GM23338 (cell line): Measurements from ENCODE around the gene NEK6. TPM values are rescaled to one million over a fixed set of nuclear protein-coding genes. Genes with fewer than 3 reads are reported as not detected.

ENCODE experiments used
- ATAC-seq: fragments of 200-7000 bp; cut with Tn5 transposase; 3 replicates; pipeline ENCODE4 v1.9.1; 2020
- DNase-seq: peaks from one replicate; pipeline ENCODE4 v3.0.0-alpha.2; 2015; ENCODE audit warnings: low spot score
- H2AFZ ChIP-seq: fragments of 200-600 bp; sonication (generic); 2 replicates; pipeline ENCODE4 v1.8.0; 2016; ENCODE audit warnings: antibody characterized with exemption, mild to moderate bottlenecking, moderate library complexity
- H3F3A ChIP-seq: fragments of 200-600 bp; sonication (generic); replicated peaks from 2 replicates; pipeline ENCODE4 v1.8.0; 2017; ENCODE audit warnings: antibody characterized with exemption, mixed run types, low read depth
- H3K27ac ChIP-seq: fragments of 200-600 bp; sonication (generic); 2 replicates; pipeline ENCODE4 v1.6.1; 2016; ENCODE audit warnings: low read depth
- H3K27me3 ChIP-seq: fragments of 200-600 bp; sonication (generic); 2 replicates; pipeline ENCODE4 v1.8.0; 2016; ENCODE audit warnings: mild to moderate bottlenecking, mixed run types, moderate library complexity; ENCODE audit not compliant: insufficient read depth
- H3K36me3 ChIP-seq: fragments of 200-600 bp; sonication (generic); 2 replicates; pipeline ENCODE4 v1.8.0; 2016; ENCODE audit warnings: mild to moderate bottlenecking; ENCODE audit not compliant: insufficient read depth
- H3K4me1 ChIP-seq: fragments of 200-600 bp; sonication (generic); 2 replicates; pipeline ENCODE4 v1.8.0; 2016; ENCODE audit warnings: mild to moderate bottlenecking, moderate library complexity; ENCODE audit not compliant: insufficient read depth
- H3K4me2 ChIP-seq: fragments of 200-600 bp; sonication (generic); 2 replicates; pipeline ENCODE4 v1.7.1; 2017; ENCODE audit warnings: mixed run types
- H3K4me3 ChIP-seq: fragments of 200-600 bp; sonication (generic); 2 replicates; pipeline ENCODE4 v1.6.1; 2016; ENCODE audit warnings: mixed run types
- H3K79me2 ChIP-seq: fragments of 200-600 bp; sonication (generic); replicated peaks from 2 replicates; pipeline ENCODE4 v1.8.0; 2017; ENCODE audit warnings: mild to moderate bottlenecking; ENCODE audit not compliant: insufficient read depth
- H3K9me2 ChIP-seq: fragments of 200-600 bp; sonication (generic); 2 replicates; pipeline ENCODE4 v1.8.0; 2017; ENCODE audit not compliant: insufficient read depth
- H4K20me1 ChIP-seq: fragments of 200-600 bp; sonication (generic); replicated peaks from 2 replicates; pipeline ENCODE4 v1.8.0; 2017; ENCODE audit warnings: mild to moderate bottlenecking; ENCODE audit not compliant: insufficient read depth
- H3K27ac Mint-ChIP-seq: 2 replicates; pipeline ENCODE4 v1.8.0; 2020; ENCODE audit warnings: inconsistent platforms, mild to moderate bottlenecking, moderate library complexity, mixed read lengths
- H3K27me3 Mint-ChIP-seq: 3 replicates; pipeline ENCODE4 v1.8.0; 2022; ENCODE audit warnings: low read depth, mild to moderate bottlenecking, moderate library complexity, mixed read lengths, inconsistent platforms; ENCODE audit not compliant: insufficient read depth, poor library complexity
- H3K36me3 Mint-ChIP-seq: 3 replicates; pipeline ENCODE4 v1.8.0; 2021; ENCODE audit warnings: low read depth, mild to moderate bottlenecking, inconsistent platforms, moderate library complexity, mixed read lengths
- H3K4me1 Mint-ChIP-seq: 3 replicates; pipeline ENCODE4 v1.8.0; 2020; ENCODE audit warnings: mild to moderate bottlenecking, inconsistent platforms, mixed read lengths
- H3K4me3 Mint-ChIP-seq: 3 replicates; pipeline ENCODE4 v1.8.0; 2021; ENCODE audit warnings: moderate library complexity, mild to moderate bottlenecking, inconsistent platforms, mixed read lengths
- H3K9me3 Mint-ChIP-seq: 3 replicates; pipeline ENCODE4 v1.8.0; 2020; ENCODE audit warnings: moderate library complexity, mild to moderate bottlenecking, inconsistent platforms, mixed read lengths
- CREB1 ChIP-seq: fragments of 250-450 bp; sonication (Bioruptor Pico); IDR thresholded peaks from 2 replicates; pipeline ENCODE4 v1.5.0; 2020; ENCODE audit warnings: low read depth, mild to moderate bottlenecking, moderate library complexity
- CTCF ChIP-seq, 2 experiments: fragments of 200-600 bp in 1 of 2; sonication (generic) in 1 of 2; conservative IDR thresholded peaks; 2 replicates each; pipeline versions ENCODE4 v1.5.1 to v1.6.1; 2016 to 2017; ENCODE audit warnings: antibody characterized with exemption in 2 of 2, low read depth in 2 of 2, mild to moderate bottlenecking in 2 of 2, moderate library complexity in 1 of 2
- ETS1 ChIP-seq: IDR thresholded peaks from 2 replicates; pipeline ENCODE4 v1.6.1; 2016; ENCODE audit warnings: antibody characterized with exemption
- EZH2 ChIP-seq: fragments of 200-600 bp; sonication (generic); IDR thresholded peaks from one replicate; pipeline ENCODE4 v1.8.0; 2017; ENCODE audit warnings: antibody characterized with exemption, mild to moderate bottlenecking, low read depth; ENCODE audit not compliant: unreplicated experiment
- EZH2phosphoT487 ChIP-seq: fragments of 200-600 bp; sonication (generic); IDR thresholded peaks from one replicate; pipeline ENCODE4 v1.8.1; 2018; ENCODE audit warnings: antibody characterized with exemption; ENCODE audit not compliant: unreplicated experiment
- JUNB ChIP-seq: IDR thresholded peaks from one replicate; pipeline ENCODE4 v1.6.1; 2016; ENCODE audit warnings: antibody characterized with exemption; ENCODE audit not compliant: unreplicated experiment
- NANOG ChIP-seq: IDR thresholded peaks from 2 replicates; pipeline ENCODE4 v1.6.1; 2016; ENCODE audit warnings: antibody characterized with exemption, borderline replicate concordance
- POLR2AphosphoS5 ChIP-seq: IDR thresholded peaks from 2 replicates; pipeline ENCODE4 v1.6.1; 2016; ENCODE audit warnings: antibody characterized with exemption, low read depth
- REST ChIP-seq: IDR thresholded peaks from one replicate; pipeline ENCODE4 v1.6.1; 2018; ENCODE audit warnings: antibody characterized with exemption; ENCODE audit not compliant: unreplicated experiment
- STAT1 ChIP-seq: IDR thresholded peaks from one replicate; pipeline ENCODE4 v1.6.1; 2016; ENCODE audit warnings: antibody characterized with exemption; ENCODE audit not compliant: unreplicated experiment
- ZNF114 ChIP-seq: fragments of 250-450 bp; sonication (Bioruptor Pico); IDR thresholded peaks from 2 replicates; pipeline ENCODE4 v1.5.0; 2020; ENCODE audit warnings: mild to moderate bottlenecking, moderate library complexity
- ZNF331 ChIP-seq: fragments of 250-450 bp; sonication (Bioruptor Pico); IDR thresholded peaks from 2 replicates; pipeline ENCODE4 v1.5.0; 2020; ENCODE audit warnings: low read depth, mild to moderate bottlenecking, moderate library complexity
- ZNF462 ChIP-seq: fragments of 250-450 bp; sonication (Bioruptor Pico); IDR thresholded peaks from 2 replicates; pipeline ENCODE4 v1.5.0; 2020; ENCODE audit warnings: mild to moderate bottlenecking, moderate library complexity
- polyA plus RNA-seq: library from polyadenylated mRNA; unstranded; fragments of >200 nt; fragmentation: Nextera tagmentation; extraction: Ambion mirVana; gene quantifications from 2 replicates; pipeline ENCODE4 v1.2.1, GENCODE V29; 2016
- total RNA-seq: library from RNA; depleted of rRNA; stranded (reverse); fragments of >200 nt; shearing (Covaris generic); gene quantifications from 2 replicates; pipeline ENCODE4 v1.2.3, GENCODE V29; 2014

Gene NEK6
- total and polyA plus RNA-seq, 2 experiments from 2014 or later = 8.1 to 11.2 TPM

DNA sequence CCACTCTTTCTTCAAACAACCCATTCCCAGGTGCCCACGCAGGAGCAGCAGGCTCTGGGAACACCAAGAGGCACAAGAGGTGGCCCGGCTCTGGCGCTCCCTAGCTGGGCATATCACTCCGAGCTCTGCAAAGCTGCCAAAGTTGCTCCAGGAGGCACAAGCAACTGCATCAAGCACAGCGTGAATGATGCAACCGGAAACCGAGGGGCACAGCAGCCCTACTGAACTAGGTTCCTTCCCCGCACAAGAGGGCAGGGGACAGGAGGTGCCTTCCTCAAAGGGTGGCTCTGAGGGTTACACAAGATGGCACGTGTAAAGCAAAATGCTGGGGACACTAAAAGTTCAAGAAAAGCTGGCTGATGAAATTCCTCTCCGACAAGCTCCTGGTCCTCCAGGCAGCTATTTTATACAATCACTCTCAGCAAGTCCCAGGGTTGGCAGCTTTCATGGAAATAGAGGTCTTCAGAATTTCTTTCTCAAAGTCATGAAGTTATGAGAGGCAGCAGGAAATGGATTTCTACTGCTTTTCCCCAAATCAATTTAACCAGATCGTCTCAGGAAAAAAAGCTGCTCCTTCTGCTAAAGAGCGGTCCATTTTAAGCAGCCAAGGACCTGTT, 134.6 kb downstream of the NEK6 start:
- Mint-ChIP-seq H3K9me3 (no peaks in the 10 kb centered on the region), H3K4me1 (peaks cover 61% of the 10 kb centered on the region), H3K36me3 (peaks cover 3% of the 10 kb centered on the region; the same call in 1 of the 3 replicates), H3K27ac (peak overlapping the region; percentile 89), H3K27me3 (peaks cover 4% of the 10 kb centered on the region), H3K4me3 (no peak overlapping the region)
- peak; percentile 30 for ATAC-seq
- Histone ChIP-seq H3F3A (no peaks in the 10 kb centered on the region), H3K4me3 (no peak overlapping the region), H3K27me3 (no peaks in the 10 kb centered on the region), H3K4me1 (peaks cover 18% of the 10 kb centered on the region; the same call in 1 of the 2 replicates), H4K20me1 (peaks cover 35% of the 10 kb centered on the region), H3K4me2 (0 out of 2 replicates have a peak overlapping the region, but pooled peaks have one; percentile 29), H3K27ac (no peak overlapping the region), H2AFZ (no peak overlapping the region), H3K79me2 (peaks cover 98% of the 10 kb centered on the region), H3K9me2 (no peaks in the 10 kb centered on the region), H3K36me3 (no peaks in the 10 kb centered on the region)
- no peak for DNase-seq
- TF ChIP-seq ZNF114 (CRISPR knock-in tag) (no peak), EZH2 (no peak), ZNF462 (no peak), NANOG (no peak), REST (no peak), CREB1 (CRISPR knock-in tag) (no peak), JUNB (no peak), CTCF (conservative IDR thresholded peaks at IDR 0.05; ENCODE audit: low read depth in 2 of 2) (no peak), POLR2AphosphoS5 (no peak), EZH2phosphoT487 (no peak), ZNF331 (no peak), STAT1 (no peak), ETS1 (no peak)
